Mammary epithelial cell (primary cell): Measurements from ENCODE around the gene ITGBL1.

Experiments used
- CTCF ChIP-seq, 2 donors: IDR thresholded peaks in 1 of 2; conservative IDR thresholded peaks in 1 of 2; 2 replicates each; pipeline ENCODE4 v1.5.1; 2011 to 2012; ENCODE audit warnings: inconsistent platforms in 2 of 2, low read length in 2 of 2, mild to moderate bottlenecking in 2 of 2, control low read depth in 1 of 2, low read depth in 1 of 2; ENCODE audit not compliant: insufficient read depth in 1 of 2; ENCODE audit errors: extremely low read depth in 1 of 2
- EZH2 ChIP-seq: IDR thresholded peaks from 2 replicates; pipeline ENCODE4 v1.6.1; 2012; ENCODE audit warnings: low read length, inconsistent platforms, borderline replicate concordance

DNA sequence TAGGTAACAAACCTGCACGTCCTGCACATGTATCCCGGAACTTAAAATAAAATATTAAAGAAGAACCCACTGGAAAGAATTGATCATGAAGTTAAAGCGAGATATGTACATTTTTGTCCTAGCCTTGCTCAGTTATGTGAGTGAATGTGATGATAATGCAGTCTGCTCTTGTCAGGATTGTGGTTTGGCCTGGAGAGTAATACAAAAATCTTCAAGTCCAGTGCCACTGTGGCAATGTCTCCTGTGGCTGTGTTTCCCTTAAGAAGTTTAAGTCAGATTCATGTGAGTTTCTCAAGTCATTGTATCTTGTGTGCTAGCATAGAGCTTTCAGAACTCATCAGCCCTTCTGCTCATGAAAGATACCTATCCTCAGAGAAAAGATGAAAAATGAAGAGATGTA lies 18.0 kb upstream of the ITGBL1 start:
- no peak for TF ChIP-seq EZH2
- TF ChIP-seq CTCF (conservative IDR thresholded peaks at IDR 0.05 in 1 of 2, IDR thresholded peaks at IDR 0.05 in 1 of 2; ENCODE audit: extremely low read depth in 1 of 2, insufficient read depth in 1 of 2, low read depth in 1 of 2, low read length in 2 of 2): no peak
